Type B pancreatic cell (in vitro differentiated cells): Measurements from ENCODE around the gene TBC1D22A. TPM values are rescaled to one million over a fixed set of nuclear protein-coding genes. Genes with fewer than 3 reads are reported as not detected.

Source experiments
- DNase-seq: peaks from one replicate; pipeline ENCODE4 v3.0.0; 2021; ENCODE audit warnings: mixed read lengths; ENCODE audit not compliant: unreplicated experiment; ENCODE audit errors: extremely low spot score
- H3K27ac Mint-ChIP-seq: 2 replicates; pipeline ENCODE4 v1.8.0; 2021; ENCODE audit warnings: mild to moderate bottlenecking, mixed read lengths
- H3K27me3 Mint-ChIP-seq: 2 replicates; pipeline ENCODE4 v1.8.0; 2021; ENCODE audit warnings: mixed read lengths
- H3K36me3 Mint-ChIP-seq: 2 replicates; pipeline ENCODE4 v1.8.0; 2021; ENCODE audit warnings: mixed read lengths
- H3K4me1 Mint-ChIP-seq: one replicate; pipeline ENCODE4 v1.8.0; 2021; ENCODE audit warnings: mixed read lengths; ENCODE audit not compliant: unreplicated experiment
- H3K4me3 Mint-ChIP-seq: 2 replicates; pipeline ENCODE4 v1.8.0; 2021; ENCODE audit warnings: mild to moderate bottlenecking, mixed read lengths
- H3K9me3 Mint-ChIP-seq: 2 replicates; pipeline ENCODE4 v1.8.0; 2021; ENCODE audit warnings: mixed read lengths
- CTCF ChIP-seq: fragments of 200-600 bp; sonication (generic); conservative IDR thresholded peaks from 2 replicates; pipeline ENCODE4 v1.5.0; 2021; ENCODE audit warnings: antibody characterized with exemption, mild to moderate bottlenecking
- total RNA-seq: library from RNA; stranded (reverse); gene quantifications from 2 replicates; pipeline ENCODE4 v1.2.1, GENCODE V29; 2021; ENCODE audit warnings: low replicate concordance

TBC1D22A gene
- total RNA-seq, 1 donor from 2014 or later: 16.2 TPM

- Mint-ChIP-seq H3K27me3 (no peaks in the 10 kb centered on the region), H3K4me1 (peaks cover 8% of the 10 kb centered on the region), H3K4me3 (no peak overlapping the region), H3K27ac (peak overlapping the region; percentile 24), H3K9me3 (no peaks in the 10 kb centered on the region), H3K36me3 (peaks cover 3% of the 10 kb centered on the region)
- no peak for DNase-seq
- no peak for TF ChIP-seq CTCF
Measured at GRCh38 chr22:47107431-47107830, 345.0 kb downstream of the TBC1D22A start.

- no peaks in the 10 kb centered on the region for H3K9me3 Mint-ChIP-seq
- peak overlapping the region; percentile 15 for H3K4me3 Mint-ChIP-seq
- peaks cover 14% of the 10 kb centered on the region for H3K4me1 Mint-ChIP-seq
- peaks cover 7% of the 10 kb centered on the region for H3K36me3 Mint-ChIP-seq
- peak overlapping the region; percentile 6 for H3K27ac Mint-ChIP-seq
- no peaks in the 10 kb centered on the region for H3K27me3 Mint-ChIP-seq
- no peak for DNase-seq
- no peak for TF ChIP-seq CTCF
Measured at GRCh38 chr22:47110817-47111443, 348.5 kb downstream of the TBC1D22A start.

DNA sequence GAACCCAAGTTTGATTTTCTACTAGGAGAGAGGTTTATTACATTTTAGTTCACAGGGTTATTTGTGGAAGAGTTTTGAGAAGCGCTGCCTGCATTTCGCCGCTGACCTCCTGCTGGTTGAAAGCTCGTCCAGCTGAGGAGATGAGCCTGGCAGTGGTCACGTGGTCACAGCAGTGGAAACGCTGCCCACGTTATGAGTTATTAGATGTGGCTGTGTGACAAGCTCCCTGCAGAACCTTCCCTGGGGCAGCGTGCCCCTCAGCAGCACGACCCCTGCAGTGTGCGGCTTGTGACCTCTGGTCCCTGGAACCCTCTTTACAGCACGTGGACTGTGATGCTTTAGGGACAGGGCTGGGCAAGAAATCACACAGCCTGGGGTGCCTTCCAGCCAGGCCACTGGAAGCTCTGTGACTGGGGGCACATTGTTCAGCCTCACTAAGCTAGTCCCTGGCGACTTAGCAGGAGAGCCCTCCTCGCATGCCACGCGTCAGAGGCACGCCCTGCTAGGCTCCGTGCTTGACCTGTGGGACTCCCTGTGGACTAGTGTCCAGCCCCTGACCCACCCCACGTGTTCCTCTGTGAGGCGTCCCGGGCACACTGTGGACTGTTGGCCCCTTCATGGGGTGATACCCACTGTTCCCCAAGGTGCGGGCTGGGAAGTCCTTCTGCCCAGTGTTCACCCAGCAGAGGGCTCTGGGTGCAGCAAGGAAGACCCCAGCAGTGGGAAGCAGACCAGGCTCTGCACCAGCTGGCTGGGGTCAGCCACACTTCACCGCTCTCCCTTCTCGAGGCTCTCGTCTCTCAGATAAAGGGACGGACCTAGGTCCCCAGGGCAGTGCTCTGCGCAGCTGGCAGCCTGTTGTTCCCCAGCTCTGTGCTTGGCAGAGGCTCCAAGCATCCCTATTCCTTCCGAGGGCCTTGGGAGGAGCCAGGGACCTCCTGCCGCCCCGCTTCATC lies 349.5 kb downstream of the TBC1D22A start:
- peaks cover 14% of the 10 kb centered on the region for H3K4me1 Mint-ChIP-seq
- TF ChIP-seq CTCF: no peak
- H3K4me3 Mint-ChIP-seq: peak overlapping the region; percentile 15
- no peak for DNase-seq
- H3K27ac Mint-ChIP-seq: peak overlapping the region; percentile 6
- peaks cover 7% of the 10 kb centered on the region for H3K36me3 Mint-ChIP-seq
- no peaks in the 10 kb centered on the region for H3K9me3 Mint-ChIP-seq
- no peaks in the 10 kb centered on the region for H3K27me3 Mint-ChIP-seq

GRCh38 chr22:47112582-47112965 lies 350.1 kb downstream of the TBC1D22A start:
- Mint-ChIP-seq H3K27ac (no peak overlapping the region), H3K9me3 (no peaks in the 10 kb centered on the region), H3K36me3 (peaks cover 7% of the 10 kb centered on the region), H3K4me1 (peaks cover 14% of the 10 kb centered on the region), H3K4me3 (no peak overlapping the region), H3K27me3 (no peaks in the 10 kb centered on the region)
- no peak for TF ChIP-seq CTCF
- no peak for DNase-seq

DNA sequence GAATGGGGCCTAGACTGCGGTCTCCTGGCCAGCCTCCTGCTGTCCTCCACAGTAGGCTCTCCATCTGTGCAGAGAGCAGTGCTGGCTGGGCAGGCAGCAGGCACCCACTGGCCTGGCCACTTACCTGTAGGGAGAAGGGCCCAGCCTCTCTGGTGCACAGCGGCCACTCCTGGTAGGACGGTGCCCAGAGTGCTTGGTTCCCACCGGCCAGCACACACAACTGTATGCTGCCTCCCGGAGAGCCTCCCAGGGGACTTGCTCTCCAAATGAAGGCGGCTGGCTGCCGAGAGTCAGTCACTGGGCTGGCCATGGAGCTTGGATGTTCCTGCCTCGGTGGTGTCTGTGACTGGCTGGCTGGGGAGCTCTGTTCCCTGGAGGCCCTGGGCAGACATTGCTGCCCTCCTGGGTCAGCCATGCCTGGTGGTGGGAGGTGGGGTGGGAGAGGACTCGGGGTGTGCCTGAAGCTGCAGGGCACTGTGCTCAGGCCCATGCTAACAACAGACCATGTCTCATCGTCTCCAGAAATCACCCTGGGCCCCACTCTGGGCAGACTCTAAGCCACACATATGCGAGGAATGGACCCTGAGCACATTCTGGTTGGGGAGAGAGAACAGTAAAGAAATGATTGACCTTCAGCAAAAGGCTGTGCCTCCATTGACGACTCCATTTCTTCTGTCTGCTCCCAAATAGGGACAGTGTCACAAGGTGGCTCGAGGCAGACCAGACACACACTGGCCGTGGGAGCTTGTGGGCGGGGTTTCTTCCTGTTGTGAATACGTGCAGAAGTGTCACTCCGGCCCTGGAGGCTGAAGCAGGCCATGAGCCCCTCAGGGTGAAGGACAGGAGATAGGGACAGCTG lies 350.8 kb downstream of the TBC1D22A start:
- Mint-ChIP-seq H3K9me3 (no peaks in the 10 kb centered on the region), H3K36me3 (peaks cover 7% of the 10 kb centered on the region), H3K27me3 (no peaks in the 10 kb centered on the region), H3K4me1 (peaks cover 14% of the 10 kb centered on the region), H3K27ac (no peak overlapping the region), H3K4me3 (no peak overlapping the region)
- TF ChIP-seq CTCF: no peak
- DNase-seq: no peak
